Cardiac fibroblast (primary cell): ENCODE measurements around the gene ST8SIA4.
"Not testable (repeated sequence)": the region's sequence is repeated elsewhere in the genome, so short reads cannot be mapped to it uniquely, and the experiment has no call there.

Source experiments
- DNase-seq, 2 donors: peaks; one replicate each; pipeline versions ENCODE4 v3.0.0 to v3.0.0-alpha.2; 2010; ENCODE audit warnings: low read depth in 2 of 2
- H3K4me3 ChIP-seq, 2 donors: replicated peaks in 1 of 2; 1 replicate in 1 of 2; 2 replicates in 1 of 2; pipeline ENCODE4 v1.5.1; 2011; ENCODE audit warnings: low read depth in 2 of 2, low read length in 2 of 2, mild to moderate bottlenecking in 2 of 2, moderate library complexity in 1 of 2
- CTCF ChIP-seq: IDR thresholded peaks from one replicate; pipeline ENCODE4 v1.5.1; 2011; ENCODE audit warnings: low read depth, mild to moderate bottlenecking, low read length, inconsistent platforms

ST8SIA4 gene

GRCh38 chr5:100790170-100790665 is 112.9 kb downstream of the ST8SIA4 start:
- no peak overlapping the region for H3K4me3 ChIP-seq
- DNase-seq: no peak
- peak; percentile 6 for TF ChIP-seq CTCF

GRCh38 chr5:100789694-100790093 is 113.4 kb downstream of the ST8SIA4 start:
- TF ChIP-seq CTCF: no peak
- DNase-seq: no peak
- H3K4me3 ChIP-seq: no peak overlapping the region

DNA sequence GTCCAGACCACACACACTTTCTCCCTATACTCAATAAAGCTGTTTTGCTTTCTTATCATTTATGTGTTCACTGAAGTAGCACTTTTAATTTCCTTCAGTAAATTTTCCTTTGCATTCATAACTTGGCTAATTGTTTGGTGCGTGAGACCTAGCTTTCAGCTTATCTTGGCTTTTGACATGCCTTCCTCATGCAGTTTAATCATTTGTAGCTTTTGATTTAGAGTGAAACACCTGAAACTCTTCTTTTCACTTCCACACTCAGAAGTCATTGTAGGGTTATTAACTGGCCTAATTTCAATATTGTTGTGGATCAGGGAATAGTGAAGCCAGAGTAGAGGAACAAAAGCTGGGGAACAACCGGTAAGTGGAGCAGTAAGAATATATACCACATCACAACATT is 114.7 kb downstream of the ST8SIA4 start:
- no peak overlapping the region for H3K4me3 ChIP-seq
- DNase-seq: no peak
- no peak for TF ChIP-seq CTCF

DNA sequence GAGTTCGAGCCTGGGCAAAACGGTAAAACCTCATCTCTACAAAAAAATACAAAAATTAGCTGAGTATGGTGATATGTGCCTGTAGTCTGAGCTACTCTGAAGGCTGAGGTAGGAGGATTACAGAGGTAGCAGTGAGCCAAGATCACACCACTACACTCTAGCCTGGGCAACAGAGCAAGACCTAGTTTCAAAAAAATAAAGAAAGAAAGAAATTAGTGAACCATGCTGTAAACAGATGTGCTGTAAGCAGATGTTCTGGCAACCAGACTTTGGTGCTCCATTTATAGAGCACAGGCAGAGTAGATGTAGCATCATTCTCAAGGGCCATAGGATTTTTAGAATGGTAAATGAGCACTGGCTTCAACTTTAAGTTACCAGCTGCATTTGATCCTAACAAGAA is 115.4 kb downstream of the ST8SIA4 start:
- H3K4me3 ChIP-seq: no peak overlapping the region
- no peak for DNase-seq
- TF ChIP-seq CTCF: no peak

GRCh38 chr5:100785536-100785935 is 117.5 kb downstream of the ST8SIA4 start:
- DNase-seq, H3K4me3 ChIP-seq: not testable (repeated sequence)

DNA sequence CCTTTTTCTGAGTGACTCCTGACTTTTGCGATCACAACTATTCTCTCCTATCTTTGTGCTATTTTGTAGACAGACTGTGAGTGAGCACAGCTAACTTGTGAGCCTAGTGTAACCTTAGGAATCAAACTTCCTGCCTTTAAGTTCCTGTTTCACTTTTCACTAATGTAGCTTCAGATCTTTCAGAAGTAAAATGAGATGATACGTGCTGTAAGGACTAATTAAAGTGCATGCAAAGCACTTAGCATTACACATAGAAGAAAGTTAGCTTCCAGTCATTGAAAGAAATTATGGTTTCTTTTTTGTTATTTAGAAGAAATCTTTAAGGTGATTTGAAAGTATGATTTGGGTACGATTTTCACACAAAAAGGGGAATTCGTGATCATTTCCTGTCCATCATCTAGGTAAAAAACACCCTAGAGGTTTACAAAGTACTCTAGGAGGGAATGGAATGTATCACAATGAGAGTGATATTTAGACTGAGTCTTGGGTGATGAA is 122.7 kb downstream of the ST8SIA4 start:
- TF ChIP-seq CTCF: no peak
- DNase-seq: no peak
- no peak overlapping the region for H3K4me3 ChIP-seq

DNA sequence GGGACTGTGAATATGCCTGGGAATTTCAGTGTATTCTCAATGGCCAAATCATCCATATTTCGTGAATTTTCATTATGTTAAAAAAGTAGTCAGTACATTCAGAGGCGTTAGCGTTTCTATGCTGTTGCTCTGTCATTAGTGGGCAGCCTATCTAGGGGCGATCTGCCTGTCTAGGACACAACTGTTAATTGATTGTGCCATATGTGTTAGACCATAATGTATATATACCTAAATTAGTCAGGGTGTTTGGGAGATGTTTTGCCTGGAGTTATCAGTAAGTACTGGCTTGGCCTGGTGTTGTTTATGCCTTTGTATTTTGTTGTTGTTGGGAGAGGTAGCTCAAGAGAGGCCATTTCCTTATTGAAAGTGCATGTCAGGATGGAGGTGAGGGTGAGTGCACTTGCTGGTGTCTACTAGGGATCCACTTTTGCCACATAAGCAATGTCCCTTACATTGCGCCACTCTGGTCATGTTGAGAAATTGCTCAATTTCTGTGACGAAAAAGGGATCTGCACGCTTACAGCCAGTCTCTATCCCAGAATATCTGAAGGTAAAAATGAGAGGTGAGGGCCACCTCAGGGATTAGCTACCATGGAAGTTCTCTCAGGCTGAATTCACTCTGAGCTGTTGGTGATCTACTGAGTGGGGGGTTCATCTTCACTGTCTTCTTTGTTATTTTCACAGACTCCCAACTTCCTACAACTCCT is 123.3 kb downstream of the ST8SIA4 start:
- no peak for DNase-seq
- TF ChIP-seq CTCF: no peak
- no peak overlapping the region for H3K4me3 ChIP-seq
